ENCODE data around the gene ADCY6.

Gene ADCY6

GRCh38 chr12:48824905-48825304, 36.0 kb upstream of the ADCY6 start:
- no peaks in the 10 kb centered on the region for H3K9me3 ChIP-seq (ENCODE audit: control insufficient read depth, low read length)
- DNase-seq = no peak
- peaks cover 14% of the 10 kb centered on the region for H3K36me3 ChIP-seq (ENCODE audit: control insufficient read depth, insufficient read depth, low read length)
- H3K27ac ChIP-seq (ENCODE audit: insufficient read depth, low read length, poor library complexity, severe bottlenecking) = no peak overlapping the region
- H3K4me3 ChIP-seq (ENCODE audit: insufficient read depth, low read depth, low read length, poor library complexity, severe bottlenecking) = no peak overlapping the region
- no peaks in the 10 kb centered on the region for H3K4me1 ChIP-seq (ENCODE audit: control insufficient read depth, insufficient read depth, low read length, poor library complexity, severe bottlenecking)
- H3K27me3 ChIP-seq (replicated peaks; ENCODE audit: control insufficient read depth, insufficient read depth, low read length, poor library complexity, severe bottlenecking) = no peaks in the 10 kb centered on the region

GRCh38 chr12:48824112-48824511, 35.2 kb upstream of the ADCY6 start:
- peaks cover 6% of the 10 kb centered on the region for H3K36me3 ChIP-seq (ENCODE audit: control insufficient read depth, insufficient read depth, low read length)
- no peak overlapping the region for H3K27ac ChIP-seq (ENCODE audit: insufficient read depth, low read length, poor library complexity, severe bottlenecking)
- H3K4me1 ChIP-seq (ENCODE audit: control insufficient read depth, insufficient read depth, low read length, poor library complexity, severe bottlenecking) = peaks cover 2% of the 10 kb centered on the region
- no peak overlapping the region for H3K4me3 ChIP-seq (ENCODE audit: insufficient read depth, low read depth, low read length, poor library complexity, severe bottlenecking)
- H3K9me3 ChIP-seq (ENCODE audit: control insufficient read depth, low read length) = no peaks in the 10 kb centered on the region
- peak in 2 of 3 donors; percentile 15 to 21 for DNase-seq
- no peaks in the 10 kb centered on the region for H3K27me3 ChIP-seq (replicated peaks; ENCODE audit: control insufficient read depth, insufficient read depth, low read length, poor library complexity, severe bottlenecking)

DNA sequence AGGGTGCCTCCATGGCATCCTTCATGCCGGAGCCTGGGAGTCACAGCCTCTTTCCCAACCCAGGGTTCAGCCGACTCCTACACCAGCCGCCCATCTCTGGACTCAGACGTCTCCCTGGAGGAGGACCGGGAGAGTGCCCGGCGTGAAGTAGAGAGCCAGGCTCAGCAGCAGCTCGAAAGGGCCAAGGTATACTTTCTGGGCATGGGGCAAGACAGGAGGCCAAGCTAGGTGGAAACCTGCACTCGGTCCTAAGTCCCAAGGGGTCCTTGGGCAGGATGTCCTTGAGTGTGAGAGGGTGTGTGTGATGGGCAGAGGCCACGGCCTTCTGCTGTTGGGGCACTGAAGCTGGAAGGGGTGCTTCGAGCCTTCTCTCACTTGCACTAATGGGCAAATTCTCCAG, 34.4 kb upstream of the ADCY6 start:
- Histone ChIP-seq H3K4me3 (ENCODE audit: insufficient read depth, low read depth, low read length, poor library complexity, severe bottlenecking) (no peak overlapping the region), H3K9me3 (ENCODE audit: control insufficient read depth, low read length) (no peaks in the 10 kb centered on the region), H3K27me3 (replicated peaks; ENCODE audit: control insufficient read depth, insufficient read depth, low read length, poor library complexity, severe bottlenecking) (no peaks in the 10 kb centered on the region), H3K27ac (ENCODE audit: insufficient read depth, low read length, poor library complexity, severe bottlenecking) (no peak overlapping the region), H3K36me3 (ENCODE audit: control insufficient read depth, insufficient read depth, low read length) (no peaks in the 10 kb centered on the region), H3K4me1 (ENCODE audit: control insufficient read depth, insufficient read depth, low read length, poor library complexity, severe bottlenecking) (peaks cover 6% of the 10 kb centered on the region)
- DNase-seq = no peak

DNA sequence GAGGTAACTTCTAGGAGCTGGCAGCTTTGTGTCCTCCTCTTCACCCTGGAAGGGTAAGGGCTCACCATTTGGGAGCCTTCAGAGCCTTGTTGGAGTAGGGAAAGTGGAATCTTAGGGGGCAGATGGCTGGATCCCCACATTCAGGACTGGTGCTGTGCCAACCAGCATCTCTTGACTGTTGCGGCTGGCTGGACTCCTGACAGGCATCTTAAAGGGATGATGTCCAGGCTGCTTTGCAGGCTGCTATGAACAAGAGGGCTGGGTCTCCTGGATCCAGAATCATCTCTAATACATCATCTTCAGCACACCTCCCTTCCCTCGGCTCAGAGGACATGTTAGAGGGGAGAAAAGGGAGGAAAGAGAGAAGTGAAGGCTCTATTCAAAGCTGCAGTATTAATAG, 33.8 kb upstream of the ADCY6 start:
- no peaks in the 10 kb centered on the region for H3K36me3 ChIP-seq (ENCODE audit: control insufficient read depth, insufficient read depth, low read length)
- H3K27me3 ChIP-seq (replicated peaks; ENCODE audit: control insufficient read depth, insufficient read depth, low read length, poor library complexity, severe bottlenecking) = no peaks in the 10 kb centered on the region
- no peak for DNase-seq
- no peak overlapping the region for H3K27ac ChIP-seq (ENCODE audit: insufficient read depth, low read length, poor library complexity, severe bottlenecking)
- H3K4me1 ChIP-seq (ENCODE audit: control insufficient read depth, insufficient read depth, low read length, poor library complexity, severe bottlenecking) = peaks cover 9% of the 10 kb centered on the region
- H3K4me3 ChIP-seq (ENCODE audit: insufficient read depth, low read depth, low read length, poor library complexity, severe bottlenecking) = no peak overlapping the region
- no peaks in the 10 kb centered on the region for H3K9me3 ChIP-seq (ENCODE audit: control insufficient read depth, low read length)

- H3K4me3 ChIP-seq (ENCODE audit: insufficient read depth, low read depth, low read length, poor library complexity, severe bottlenecking) = no peak overlapping the region
- H3K27ac ChIP-seq (ENCODE audit: insufficient read depth, low read length, poor library complexity, severe bottlenecking) = no peak overlapping the region
- H3K4me1 ChIP-seq (ENCODE audit: control insufficient read depth, insufficient read depth, low read length, poor library complexity, severe bottlenecking) = peaks cover 14% of the 10 kb centered on the region
- no peaks in the 10 kb centered on the region for H3K9me3 ChIP-seq (ENCODE audit: control insufficient read depth, low read length)
- H3K36me3 ChIP-seq (ENCODE audit: control insufficient read depth, insufficient read depth, low read length) = no peaks in the 10 kb centered on the region
- no peaks in the 10 kb centered on the region for H3K27me3 ChIP-seq (replicated peaks; ENCODE audit: control insufficient read depth, insufficient read depth, low read length, poor library complexity, severe bottlenecking)
- DNase-seq = no peak
Observed at GRCh38 chr12:48822139-48822538, 33.2 kb upstream of the ADCY6 start.

GRCh38 chr12:48819986-48820725, 31.3 kb upstream of the ADCY6 start:
- H3K36me3 ChIP-seq (ENCODE audit: control insufficient read depth, insufficient read depth, low read length) = no peaks in the 10 kb centered on the region
- H3K9me3 ChIP-seq (ENCODE audit: control insufficient read depth, low read length) = no peaks in the 10 kb centered on the region
- no peak for DNase-seq
- no peaks in the 10 kb centered on the region for H3K27me3 ChIP-seq (replicated peaks; ENCODE audit: control insufficient read depth, insufficient read depth, low read length, poor library complexity, severe bottlenecking)
- peaks cover 23% of the 10 kb centered on the region for H3K4me1 ChIP-seq (ENCODE audit: control insufficient read depth, insufficient read depth, low read length, poor library complexity, severe bottlenecking)
- no peak overlapping the region for H3K4me3 ChIP-seq (ENCODE audit: insufficient read depth, low read depth, low read length, poor library complexity, severe bottlenecking)
- H3K27ac ChIP-seq (ENCODE audit: insufficient read depth, low read length, poor library complexity, severe bottlenecking) = no peak overlapping the region

DNA sequence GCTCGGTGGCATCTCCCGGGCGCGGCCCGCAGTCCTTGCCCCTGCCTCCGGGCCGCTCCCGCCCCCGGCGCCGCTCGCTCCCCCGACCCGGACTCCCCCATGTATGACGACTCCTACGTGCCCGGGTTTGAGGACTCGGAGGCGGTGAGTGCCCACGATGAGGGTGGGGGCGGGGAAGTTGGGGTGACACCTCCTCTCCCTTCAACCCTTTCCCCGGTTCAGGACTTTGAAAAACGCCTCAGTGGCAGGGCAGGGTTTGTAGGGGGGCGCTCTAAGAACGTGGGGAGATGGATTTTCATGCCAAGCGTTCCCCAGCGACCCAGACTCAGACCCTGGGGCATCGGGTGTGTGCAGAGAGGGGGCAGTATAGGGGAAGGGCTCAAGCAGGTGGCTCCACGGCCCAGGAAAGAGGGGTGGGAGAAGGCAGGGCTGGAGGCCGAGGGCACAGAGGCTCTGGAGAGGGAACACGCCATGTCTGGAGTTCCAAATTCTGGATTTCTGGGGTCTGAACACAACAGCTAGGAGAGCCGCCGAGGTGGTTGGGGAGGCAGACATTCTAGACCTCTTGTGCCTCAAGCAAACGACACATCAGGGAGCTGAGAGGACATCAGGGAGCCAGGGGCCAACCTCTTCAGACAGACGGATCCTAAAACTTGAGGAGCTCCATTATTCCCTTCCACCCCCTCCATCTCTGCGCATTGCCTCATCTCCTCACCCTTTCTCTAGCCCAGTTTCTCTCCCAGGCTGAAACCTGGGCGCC, 30.1 kb upstream of the ADCY6 start:
- H3K4me3 ChIP-seq (ENCODE audit: insufficient read depth, low read depth, low read length, poor library complexity, severe bottlenecking) = peak overlapping the region; percentile 74
- H3K36me3 ChIP-seq (ENCODE audit: control insufficient read depth, insufficient read depth, low read length) = no peaks in the 10 kb centered on the region
- no peaks in the 10 kb centered on the region for H3K27me3 ChIP-seq (replicated peaks; ENCODE audit: control insufficient read depth, insufficient read depth, low read length, poor library complexity, severe bottlenecking)
- peak in 1 of 3 donors; percentile 16 for DNase-seq
- no peak overlapping the region for H3K27ac ChIP-seq (ENCODE audit: insufficient read depth, low read length, poor library complexity, severe bottlenecking)
- peaks cover 23% of the 10 kb centered on the region for H3K4me1 ChIP-seq (ENCODE audit: control insufficient read depth, insufficient read depth, low read length, poor library complexity, severe bottlenecking)
- H3K9me3 ChIP-seq (ENCODE audit: control insufficient read depth, low read length) = no peaks in the 10 kb centered on the region

DNA sequence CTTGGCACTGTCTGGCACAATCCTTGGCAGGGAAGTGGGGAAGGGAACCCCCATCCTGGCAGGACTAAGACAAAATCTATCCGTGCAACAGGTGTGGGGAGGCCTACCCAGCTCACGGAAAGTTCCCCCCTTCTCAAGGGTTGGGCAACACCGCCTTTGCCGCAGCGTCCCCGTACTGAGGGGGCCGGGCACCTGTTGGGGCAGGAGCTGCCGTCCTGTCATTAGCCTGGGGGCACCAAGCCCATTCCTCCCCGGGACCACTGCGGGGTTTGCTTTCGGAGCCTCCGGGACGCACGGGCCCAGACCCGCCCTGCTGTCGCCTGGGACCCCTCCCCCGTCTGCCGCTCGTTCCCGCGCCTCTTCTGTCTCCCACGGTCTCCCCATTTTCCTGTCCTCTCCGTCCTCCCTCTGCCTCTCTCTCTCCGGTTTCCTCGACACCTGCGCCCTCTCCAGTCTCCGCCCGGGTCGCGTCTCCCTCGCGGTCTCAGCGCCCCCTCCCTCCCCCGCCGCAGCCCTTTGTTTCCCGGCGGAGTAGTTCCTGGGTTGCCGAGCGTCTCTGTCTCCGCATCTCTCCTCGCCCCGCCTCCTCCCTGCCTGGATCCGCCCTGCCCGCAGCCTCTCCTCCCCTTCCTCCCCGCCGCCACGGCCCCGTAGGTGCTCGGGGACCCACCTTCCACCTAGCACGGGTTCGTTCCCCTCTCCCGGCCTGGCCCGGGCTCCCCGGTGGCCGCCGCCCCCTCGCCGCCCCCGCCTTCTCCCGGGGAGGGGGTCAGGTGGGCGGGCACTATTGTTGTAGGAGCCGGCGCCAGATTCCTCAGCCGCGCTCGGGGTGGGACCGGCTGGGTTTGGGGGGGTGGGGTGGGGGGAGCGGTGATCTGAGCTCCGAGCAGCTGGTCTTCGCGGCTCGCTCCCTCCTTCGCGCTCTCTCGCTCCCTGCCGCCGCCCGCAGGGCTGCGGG, 29.3 kb upstream of the ADCY6 start, which contains the start of gene CACNB3:
Gene CACNB3, plus strand, starts transcription at position 624 of the 958 bp plus-strand sequence. CDS start 434 bp downstream, outside the sequence.
- H3K4me1 ChIP-seq (ENCODE audit: control insufficient read depth, insufficient read depth, low read length, poor library complexity, severe bottlenecking) = peaks cover 23% of the 10 kb centered on the region
- H3K27me3 ChIP-seq (replicated peaks; ENCODE audit: control insufficient read depth, insufficient read depth, low read length, poor library complexity, severe bottlenecking) = no peaks in the 10 kb centered on the region
- DNase-seq = peak; percentile 69 to 78 (median 75)
- H3K36me3 ChIP-seq (ENCODE audit: control insufficient read depth, insufficient read depth, low read length) = no peaks in the 10 kb centered on the region
- peak within 1 kb of the TSS; percentile 74 for H3K4me3 ChIP-seq (ENCODE audit: insufficient read depth, low read depth, low read length, poor library complexity, severe bottlenecking)
- peak within 1 kb of the TSS; percentile 13 for H3K27ac ChIP-seq (ENCODE audit: insufficient read depth, low read length, poor library complexity, severe bottlenecking)
- no peaks in the 10 kb centered on the region for H3K9me3 ChIP-seq (ENCODE audit: control insufficient read depth, low read length)

DNA sequence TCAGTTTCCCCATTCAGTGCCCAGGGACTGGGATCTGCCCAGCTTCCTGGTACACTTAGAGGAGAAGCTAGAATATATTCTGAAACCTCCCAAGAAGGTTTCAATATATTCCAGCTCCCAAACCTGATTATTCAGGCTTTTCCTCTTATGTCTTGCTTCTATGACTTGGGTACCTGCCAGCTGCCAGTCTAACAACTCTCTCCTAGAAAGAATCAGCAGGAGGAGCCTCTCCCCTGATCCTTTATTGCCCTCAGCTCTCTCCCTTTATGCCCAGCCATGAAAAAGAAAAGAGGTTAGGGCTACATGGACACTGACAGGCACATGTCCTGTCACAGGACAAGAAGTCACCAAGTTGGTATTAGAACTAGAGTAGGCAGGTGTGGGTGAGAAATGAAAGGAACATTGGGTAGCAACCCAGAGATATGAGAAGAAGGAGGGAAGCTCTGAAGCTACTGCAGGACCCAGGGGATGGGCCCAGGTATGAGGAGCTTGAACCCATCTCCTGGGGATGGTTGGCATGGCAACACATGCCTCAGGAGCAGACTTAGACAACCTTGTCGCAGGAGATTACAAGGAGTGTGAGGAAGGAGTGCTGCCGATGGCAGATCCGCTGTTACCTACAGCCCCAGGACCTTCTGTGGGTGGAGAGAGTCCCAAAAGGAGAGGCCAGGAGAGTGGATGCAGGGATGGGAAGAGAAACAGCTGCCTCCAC, 27.4 kb upstream of the ADCY6 start:
- no peaks in the 10 kb centered on the region for H3K27me3 ChIP-seq (replicated peaks; ENCODE audit: control insufficient read depth, insufficient read depth, low read length, poor library complexity, severe bottlenecking)
- DNase-seq = no peak
- no peaks in the 10 kb centered on the region for H3K9me3 ChIP-seq (ENCODE audit: control insufficient read depth, low read length)
- peaks cover 23% of the 10 kb centered on the region for H3K4me1 ChIP-seq (ENCODE audit: control insufficient read depth, insufficient read depth, low read length, poor library complexity, severe bottlenecking)
- no peak overlapping the region for H3K27ac ChIP-seq (ENCODE audit: insufficient read depth, low read length, poor library complexity, severe bottlenecking)
- no peak overlapping the region for H3K4me3 ChIP-seq (ENCODE audit: insufficient read depth, low read depth, low read length, poor library complexity, severe bottlenecking)
- H3K36me3 ChIP-seq (ENCODE audit: control insufficient read depth, insufficient read depth, low read length) = no peaks in the 10 kb centered on the region
